Measurements from ENCODE around the gene PITPNM3.
"Not testable (repeated sequence)": the region's sequence is repeated elsewhere in the genome, so short reads cannot be mapped to it uniquely, and the experiment has no call there.

The PITPNM3 gene

DNA sequence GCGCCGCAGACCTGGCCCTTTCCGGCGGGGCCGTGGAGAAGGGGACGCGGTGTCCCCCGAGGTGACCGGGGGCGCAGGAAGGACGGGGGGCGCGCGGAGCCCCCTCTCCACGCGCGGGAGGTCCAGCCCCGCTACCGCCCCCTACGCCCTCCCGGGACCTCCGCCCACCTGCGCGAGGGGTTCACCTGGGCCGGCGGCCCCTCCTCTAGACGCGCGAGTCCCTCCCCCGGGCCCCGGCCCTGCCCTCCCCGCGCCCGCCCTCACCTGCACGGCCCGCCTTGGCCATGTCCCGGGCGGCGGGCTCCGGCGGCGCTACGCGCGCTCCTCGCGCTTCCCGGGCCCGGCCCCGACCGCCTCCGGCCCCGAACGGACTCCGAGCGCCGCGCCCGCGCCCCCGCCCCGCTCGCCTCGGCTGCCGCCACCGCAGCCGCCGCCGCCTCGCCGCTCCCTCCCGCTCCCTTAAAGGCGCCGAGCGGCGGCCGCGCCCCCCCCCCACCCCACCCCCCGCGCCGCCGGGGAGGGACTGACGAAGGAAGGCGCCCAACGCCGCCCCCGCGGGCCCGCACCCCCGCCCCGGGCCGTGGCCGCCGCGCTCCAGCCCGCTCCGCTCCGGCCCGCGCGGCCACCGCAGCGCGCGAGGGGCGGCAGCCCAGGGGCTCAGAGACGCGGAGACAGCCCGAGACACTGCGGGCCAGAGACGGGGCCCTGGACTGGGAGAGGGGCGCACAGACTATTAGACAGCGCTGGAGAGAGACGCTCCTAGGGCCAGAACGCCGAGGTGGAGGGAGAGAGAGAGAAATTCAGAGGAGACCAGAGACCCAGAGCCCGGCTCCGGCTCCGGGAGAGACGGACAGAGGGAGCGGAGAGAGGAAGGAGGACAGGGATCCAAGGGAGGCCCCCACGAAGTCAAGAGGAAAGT, at the start of gene PITPNM3:
TSS of gene PITPNM3 (minus strand) at position 435 of the 919 bp plus-strand sequence. CDS start at position 286, 149 bp downstream.
- no peak for DNase-seq (ENCODE audit: low read depth, low spot score)

DNA sequence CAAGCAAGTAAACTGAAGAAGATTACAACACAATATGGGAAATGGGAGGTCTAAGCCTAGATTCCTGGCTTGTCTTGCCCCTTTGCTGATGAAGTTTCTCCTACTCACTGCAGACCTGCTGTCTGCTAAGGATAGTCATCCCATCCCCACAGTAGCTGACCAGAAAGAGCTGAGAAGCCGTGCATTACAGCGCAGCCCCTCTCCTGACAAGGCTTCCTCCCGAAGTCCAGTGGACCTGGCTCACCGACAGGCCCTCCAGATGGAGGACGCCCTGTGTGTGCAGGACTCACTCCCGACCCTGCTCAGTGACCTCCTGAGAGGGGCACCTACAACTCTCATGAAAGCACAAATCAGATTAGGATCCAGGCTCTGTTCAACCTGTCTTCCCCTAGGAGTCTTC, 48.8 kb upstream of the PITPNM3 start:
- no peak for DNase-seq (ENCODE audit: low read depth, low spot score)

DNA sequence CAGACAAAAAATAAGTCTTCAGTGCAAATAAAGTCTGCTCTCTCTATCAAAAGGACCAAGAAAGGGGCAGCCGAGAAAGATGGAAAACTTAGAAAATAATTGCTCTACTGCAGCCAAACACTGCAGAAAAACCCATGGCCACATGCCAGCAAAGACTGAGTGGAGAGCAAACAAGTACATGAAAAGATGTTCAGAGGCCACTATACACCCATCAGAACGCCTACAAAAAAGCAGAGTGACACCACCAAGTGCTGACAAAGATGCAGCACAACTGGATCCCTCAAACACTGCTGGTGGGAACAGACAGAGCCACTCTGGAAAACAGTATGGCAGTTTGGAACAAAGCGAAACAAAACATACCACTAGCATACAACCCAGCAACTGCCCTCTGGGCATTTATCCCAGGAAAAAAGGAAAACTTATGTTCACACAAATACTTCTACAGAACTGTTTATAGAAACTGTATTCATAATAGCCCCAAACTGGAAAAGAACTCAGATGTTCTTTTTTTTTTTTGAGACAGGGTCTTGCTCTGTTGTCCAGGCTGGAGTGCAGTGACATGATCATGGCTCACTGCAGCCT, 47.5 kb upstream of the PITPNM3 start:
- DNase-seq (ENCODE audit: low read depth, low spot score): no peak

DNA sequence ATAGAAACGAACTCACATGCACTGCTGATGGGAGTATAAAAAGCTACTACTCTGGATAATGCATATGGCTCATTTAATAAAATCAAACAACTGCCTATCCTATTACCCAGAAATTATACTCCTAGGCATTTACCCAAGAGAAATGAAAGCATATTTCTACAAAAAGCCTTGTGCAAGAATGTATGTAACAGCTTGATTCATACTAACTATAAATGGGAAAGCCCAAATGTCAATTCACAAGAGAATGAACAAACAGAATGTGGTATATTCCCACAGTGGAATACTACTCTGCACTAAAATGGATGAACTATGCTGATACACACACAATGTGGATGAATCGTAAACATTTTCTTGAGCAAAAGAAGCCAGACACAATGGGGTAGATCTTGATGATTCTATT, 45.8 kb upstream of the PITPNM3 start:
- DNase-seq (ENCODE audit: low read depth, low spot score): no peak

DNA sequence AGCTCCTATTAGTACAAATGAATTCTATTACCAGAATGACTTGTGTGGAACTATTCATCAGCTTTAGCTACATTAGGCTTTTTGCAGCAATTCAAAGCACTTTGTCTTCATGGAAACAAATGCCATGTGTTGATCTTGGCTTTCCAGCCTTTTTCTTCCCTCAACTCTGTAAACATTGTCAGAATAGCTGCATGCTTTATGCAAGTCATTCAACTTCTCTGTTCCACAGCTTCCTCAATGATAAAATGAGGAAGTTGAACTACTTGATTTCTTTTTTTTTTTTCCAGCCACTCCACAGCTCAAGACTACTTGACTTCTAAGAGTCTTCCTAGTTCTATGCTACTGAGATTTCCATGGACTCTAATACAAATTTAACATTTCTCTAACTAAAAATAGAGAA, 43.0 kb upstream of the PITPNM3 start:
- no peak for DNase-seq (ENCODE audit: low read depth, low spot score)

DNA sequence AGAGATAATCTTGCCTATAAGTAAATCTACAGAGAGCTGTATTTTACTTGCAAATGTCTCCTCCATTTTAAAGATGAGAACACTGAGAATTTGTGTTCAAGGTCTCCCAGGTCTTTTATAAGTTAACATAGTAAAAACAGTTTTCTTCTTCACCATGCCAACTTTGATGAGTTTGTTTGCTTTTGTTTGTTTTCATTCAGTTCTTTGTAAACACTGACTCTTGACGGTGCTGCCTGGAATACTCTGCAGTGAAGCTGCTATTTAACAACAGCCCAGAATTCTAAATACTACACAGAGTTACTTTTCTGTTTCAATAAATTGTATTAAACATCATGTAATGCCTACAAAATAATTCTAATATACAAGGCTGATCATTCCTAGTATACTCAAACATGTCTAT, 41.4 kb upstream of the PITPNM3 start:
- no peak for DNase-seq (ENCODE audit: low read depth, low spot score)

DNA sequence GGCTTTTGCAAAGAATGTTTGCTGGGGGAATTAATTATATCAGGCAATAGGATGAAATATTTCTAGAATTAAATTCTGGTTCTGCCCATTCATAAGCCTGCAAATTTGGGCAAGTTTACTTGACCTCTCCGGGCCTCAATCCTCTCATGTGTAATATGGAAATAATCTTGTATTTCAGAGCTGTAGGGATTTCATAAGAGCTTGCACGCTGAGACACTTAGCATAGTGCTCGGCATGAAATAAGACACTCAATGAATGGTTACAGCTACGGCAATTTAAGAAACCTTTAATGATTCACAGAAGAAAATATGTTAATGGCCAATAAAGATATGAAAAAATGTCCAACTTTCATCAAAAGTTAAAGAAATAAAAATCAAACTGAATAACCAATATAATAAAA, 40.6 kb upstream of the PITPNM3 start:
- no peak for DNase-seq (ENCODE audit: low read depth, low spot score)

DNA sequence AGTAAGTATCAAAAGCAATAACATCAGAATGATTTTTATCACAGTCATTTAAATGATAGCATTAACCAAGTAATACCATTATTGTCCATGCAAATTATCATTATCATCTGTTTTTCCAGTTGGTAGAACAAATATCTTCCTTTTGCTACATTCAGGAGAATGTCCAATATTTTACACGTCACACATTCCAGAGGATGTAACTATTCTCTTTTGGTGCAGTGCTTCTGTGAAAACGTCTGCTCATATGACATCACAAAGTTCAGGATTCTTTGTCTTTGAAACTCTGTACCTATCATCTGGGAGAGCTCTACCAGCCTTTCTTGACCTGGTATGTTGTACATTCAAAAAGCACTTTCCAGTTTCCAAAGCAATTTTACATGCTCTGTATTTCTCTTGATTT, 40.2 kb upstream of the PITPNM3 start:
- DNase-seq (ENCODE audit: low read depth, low spot score): no peak

GRCh38 chr17:6596081-6596480, 39.7 kb upstream of the PITPNM3 start:
- DNase-seq (ENCODE audit: low read depth, low spot score): no peak

DNA sequence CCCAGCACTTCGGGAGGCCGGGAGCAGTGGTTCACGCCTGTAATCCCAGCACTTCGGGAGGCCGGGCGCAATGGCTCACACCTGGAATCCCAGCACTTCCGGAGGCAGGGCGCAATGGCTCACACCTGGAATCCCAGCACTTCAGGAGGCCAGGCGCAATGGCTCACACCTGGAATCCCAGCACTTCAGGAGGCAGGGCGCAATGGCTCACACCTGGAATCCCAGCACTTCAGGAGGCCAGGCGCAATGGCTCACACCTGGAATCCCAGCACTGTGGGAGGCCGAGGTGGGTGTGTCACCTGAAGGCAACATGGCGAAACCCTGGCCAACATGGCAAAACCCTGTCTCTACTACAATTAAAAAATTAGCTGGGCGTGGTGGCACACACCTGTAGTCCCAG, 37.0 kb upstream of the PITPNM3 start:
- DNase-seq (ENCODE audit: low read depth, low spot score): not testable (repeated sequence)

- no peak for DNase-seq (ENCODE audit: low read depth, low spot score)
These were observed 35.8 kb upstream of the PITPNM3 start for GRCh38 chr17:6592173-6592572.

DNA sequence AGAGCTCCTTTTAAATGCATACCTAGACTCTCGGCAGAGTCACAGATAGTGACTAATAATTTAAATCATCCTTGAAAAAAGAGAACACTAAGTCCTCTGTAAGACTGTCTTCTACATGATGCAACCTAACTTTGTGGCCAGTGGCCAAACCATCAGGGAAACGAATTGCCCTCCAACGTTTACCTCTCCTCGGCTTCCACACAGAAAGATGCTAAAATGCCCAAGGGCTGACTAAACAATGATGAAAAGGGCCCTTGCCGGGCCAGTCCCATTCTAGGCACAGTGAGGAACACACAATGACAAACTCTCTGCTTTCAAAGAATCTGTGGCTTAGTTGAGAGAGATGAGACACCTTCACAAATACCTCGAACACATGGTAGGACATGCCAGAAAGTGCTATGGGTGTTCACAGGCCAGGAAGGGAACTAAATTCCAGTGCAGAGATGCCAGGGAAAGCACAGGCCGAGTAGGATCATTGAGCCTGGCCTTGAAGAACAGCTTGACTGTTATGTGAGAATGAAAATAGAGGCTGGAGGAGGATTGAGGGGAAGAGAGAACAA, 35.3 kb upstream of the PITPNM3 start:
- DNase-seq (ENCODE audit: low read depth, low spot score): no peak

- no peak for DNase-seq (ENCODE audit: low read depth, low spot score)
These were observed 33.1 kb upstream of the PITPNM3 start for GRCh38 chr17:6589266-6589946.

DNA sequence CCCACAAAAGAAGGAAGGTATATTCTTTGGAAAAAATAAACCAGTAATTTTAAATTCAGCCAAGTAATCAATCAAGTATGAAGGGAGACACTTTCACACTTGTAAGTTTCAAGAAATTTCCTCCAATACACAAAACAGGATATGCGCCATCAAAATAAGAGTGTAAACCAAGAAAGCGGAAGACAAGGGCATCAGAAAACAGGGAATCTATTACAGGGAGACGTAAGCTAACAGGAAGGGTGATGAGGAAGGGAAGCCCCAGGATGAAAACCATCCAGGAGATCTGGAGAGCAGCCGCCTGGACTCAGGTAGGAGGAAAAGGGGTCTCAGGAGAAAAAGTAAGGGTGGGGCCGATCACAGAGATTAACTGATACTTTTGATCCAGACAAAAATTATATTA, 31.8 kb upstream of the PITPNM3 start:
- no peak for DNase-seq (ENCODE audit: low read depth, low spot score)

GRCh38 chr17:6587310-6587709, 31.0 kb upstream of the PITPNM3 start:
- DNase-seq (ENCODE audit: low read depth, low spot score): no peak

- no peak for DNase-seq (ENCODE audit: low read depth, low spot score)
These were observed 27.1 kb upstream of the PITPNM3 start for GRCh38 chr17:6583411-6583810.

DNA sequence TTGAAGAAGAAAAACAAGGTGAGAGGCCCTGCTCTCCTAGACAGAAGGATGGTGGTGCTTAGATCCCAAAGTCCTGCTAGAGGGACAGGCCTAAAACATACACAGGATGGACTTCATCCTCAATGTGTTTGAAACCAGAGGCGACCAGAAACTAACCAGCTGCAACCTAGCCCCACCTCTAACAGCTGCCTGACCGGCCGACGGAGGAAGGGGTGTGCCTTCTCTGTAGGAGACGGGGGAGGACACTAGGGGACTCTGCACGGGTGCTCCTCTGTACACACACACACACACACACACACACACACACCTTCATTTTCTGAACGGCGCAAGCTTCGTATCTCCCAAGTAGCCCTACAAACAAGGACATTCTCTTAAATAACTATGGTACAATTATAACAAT, 24.3 kb upstream of the PITPNM3 start:
- DNase-seq (ENCODE audit: low read depth, low spot score): no peak

DNA sequence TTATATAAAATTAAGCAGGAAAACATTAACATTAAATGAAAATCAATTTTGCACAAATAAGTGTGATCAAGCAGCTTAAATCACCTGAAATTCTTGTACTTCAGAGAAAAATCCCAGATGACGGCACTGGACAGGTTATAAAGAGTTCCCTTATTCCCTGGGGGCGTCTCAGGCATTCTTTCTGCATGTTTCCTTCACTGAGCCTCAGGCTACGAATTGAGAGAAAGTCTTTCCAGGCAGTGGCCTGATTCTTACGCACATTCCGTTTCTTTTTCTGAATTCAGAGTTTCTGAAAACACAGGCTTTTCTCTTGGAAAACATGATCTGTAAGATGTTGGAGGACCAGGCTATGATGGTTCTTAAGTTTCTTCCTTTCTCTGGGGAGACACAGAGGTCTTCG, 22.1 kb upstream of the PITPNM3 start:
- no peak for DNase-seq (ENCODE audit: low read depth, low spot score)

DNA sequence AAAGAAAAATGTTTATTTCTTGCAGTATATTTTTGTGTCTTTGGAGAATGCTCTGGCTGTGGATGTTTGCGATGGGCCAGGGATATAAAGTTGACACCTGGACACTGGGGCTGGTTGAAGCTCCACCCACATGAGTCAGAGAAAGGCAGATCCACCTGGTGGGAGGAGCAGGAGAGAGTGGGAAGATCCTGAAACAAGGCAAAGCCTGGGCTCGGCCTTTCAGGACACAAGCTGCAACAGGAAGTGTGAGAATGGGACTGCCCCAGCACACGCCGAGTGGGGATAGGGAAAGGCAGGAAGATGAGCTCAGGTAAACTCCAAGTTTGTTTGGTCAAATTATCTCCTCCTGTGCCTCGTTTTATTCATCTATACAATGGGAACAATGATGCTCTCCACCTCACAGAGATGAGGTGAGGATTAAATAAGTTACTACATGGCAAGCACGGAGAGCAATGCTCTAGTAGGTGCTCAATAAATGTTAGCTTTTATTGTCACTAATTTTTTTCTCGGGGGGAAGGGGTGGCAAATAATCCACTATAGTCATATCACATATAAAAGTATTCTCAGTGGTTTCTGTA, 21.4 kb upstream of the PITPNM3 start:
- no peak for DNase-seq (ENCODE audit: low read depth, low spot score)

GRCh38 chr17:6576038-6576785, 19.9 kb upstream of the PITPNM3 start:
- no peak for DNase-seq (ENCODE audit: low read depth, low spot score)

- DNase-seq (ENCODE audit: low read depth, low spot score): no peak
These were observed 19.2 kb upstream of the PITPNM3 start for GRCh38 chr17:6575596-6575988.

Data from iPS DF 19.7 (cell line).